ENCODE data around the gene SNAPC2.

Gene SNAPC2

GRCh38 chr19:7971553-7972520 lies 51.7 kb downstream of the SNAPC2 start:
- DNase-seq: no peak

Measured in activated CD8-positive, alpha-beta memory T cell treated with anti-CD3 and anti-CD28 coated beads, Interleukin-2, amount 50 U/mL, for 48 hours (primary cell).